ENCODE results near the gene GPR142. TPM values are rescaled to one million over a fixed set of nuclear protein-coding genes. Genes with fewer than 3 reads are reported as not detected.

The GPR142 gene
- total and polyA plus RNA-seq, 2 of the 13 experiments (the other 11 are each of a cell fraction or from before 2014, with no cell fraction given) = not detected

- TF ChIP-seq ZNF713 (CRISPR knock-in tag; IDR thresholded peaks at IDR 0.05) = no peak
- TF ChIP-seq ZNF747 (CRISPR knock-in tag; IDR thresholded peaks at IDR 0.05; ENCODE audit: borderline replicate concordance) = no peak
- TF ChIP-seq, protein P1, sequence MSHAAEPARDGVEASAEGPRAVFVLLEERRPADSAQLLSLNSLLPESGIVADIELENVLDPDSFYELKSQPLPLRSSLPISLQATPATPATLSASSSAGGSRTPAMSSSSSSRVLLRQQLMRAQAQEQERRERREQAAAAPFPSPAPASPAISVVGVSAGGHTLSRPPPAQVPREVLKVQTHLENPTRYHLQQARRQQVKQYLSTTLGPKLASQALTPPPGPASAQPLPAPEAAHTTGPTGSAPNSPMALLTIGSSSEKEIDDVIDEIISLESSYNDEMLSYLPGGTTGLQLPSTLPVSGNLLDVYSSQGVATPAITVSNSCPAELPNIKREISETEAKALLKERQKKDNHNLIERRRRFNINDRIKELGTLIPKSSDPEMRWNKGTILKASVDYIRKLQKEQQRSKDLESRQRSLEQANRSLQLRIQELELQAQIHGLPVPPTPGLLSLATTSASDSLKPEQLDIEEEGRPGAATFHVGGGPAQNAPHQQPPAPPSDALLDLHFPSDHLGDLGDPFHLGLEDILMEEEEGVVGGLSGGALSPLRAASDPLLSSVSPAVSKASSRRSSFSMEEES (CRISPR knock-in tag; IDR thresholded peaks at IDR 0.05) = 0 out of 2 replicates have a peak, but pooled peaks have one; percentile 26
- TF ChIP-seq, protein P2, sequence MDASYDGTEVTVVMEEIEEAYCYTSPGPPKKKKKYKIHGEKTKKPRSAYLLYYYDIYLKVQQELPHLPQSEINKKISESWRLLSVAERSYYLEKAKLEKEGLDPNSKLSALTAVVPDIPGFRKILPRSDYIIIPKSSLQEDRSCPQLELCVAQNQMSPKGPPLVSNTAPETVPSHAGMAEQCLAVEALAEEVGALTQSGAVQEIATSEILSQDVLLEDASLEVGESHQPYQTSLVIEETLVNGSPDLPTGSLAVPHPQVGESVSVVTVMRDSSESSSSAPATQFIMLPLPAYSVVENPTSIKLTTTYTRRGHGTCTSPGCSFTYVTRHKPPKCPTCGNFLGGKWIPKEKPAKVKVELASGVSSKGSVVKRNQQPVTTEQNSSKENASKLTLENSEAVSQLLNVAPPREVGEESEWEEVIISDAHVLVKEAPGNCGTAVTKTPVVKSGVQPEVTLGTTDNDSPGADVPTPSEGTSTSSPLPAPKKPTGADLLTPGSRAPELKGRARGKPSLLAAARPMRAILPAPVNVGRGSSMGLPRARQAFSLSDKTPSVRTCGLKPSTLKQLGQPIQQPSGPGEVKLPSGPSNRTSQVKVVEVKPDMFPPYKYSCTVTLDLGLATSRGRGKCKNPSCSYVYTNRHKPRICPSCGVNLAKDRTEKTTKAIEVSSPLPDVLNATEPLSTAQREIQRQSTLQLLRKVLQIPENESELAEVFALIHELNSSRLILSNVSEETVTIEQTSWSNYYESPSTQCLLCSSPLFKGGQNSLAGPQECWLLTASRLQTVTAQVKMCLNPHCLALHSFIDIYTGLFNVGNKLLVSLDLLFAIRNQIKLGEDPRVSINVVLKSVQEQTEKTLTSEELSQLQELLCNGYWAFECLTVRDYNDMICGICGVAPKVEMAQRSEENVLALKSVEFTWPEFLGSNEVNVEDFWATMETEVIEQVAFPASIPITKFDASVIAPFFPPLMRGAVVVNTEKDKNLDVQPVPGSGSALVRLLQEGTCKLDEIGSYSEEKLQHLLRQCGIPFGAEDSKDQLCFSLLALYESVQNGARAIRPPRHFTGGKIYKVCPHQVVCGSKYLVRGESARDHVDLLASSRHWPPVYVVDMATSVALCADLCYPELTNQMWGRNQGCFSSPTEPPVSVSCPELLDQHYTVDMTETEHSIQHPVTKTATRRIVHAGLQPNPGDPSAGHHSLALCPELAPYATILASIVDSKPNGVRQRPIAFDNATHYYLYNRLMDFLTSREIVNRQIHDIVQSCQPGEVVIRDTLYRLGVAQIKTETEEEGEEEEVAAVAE (CRISPR knock-in tag; IDR thresholded peaks at IDR 0.05; ENCODE audit: borderline replicate concordance) = peak; percentile 69; the same call in 1 of the 2 replicates
- peak; percentile 48; the same call in 1 of the 2 replicates for TF ChIP-seq ZNF589 (CRISPR knock-in tag; conservative IDR thresholded peaks at IDR 0.05)
- TF ChIP-seq, protein P3, sequence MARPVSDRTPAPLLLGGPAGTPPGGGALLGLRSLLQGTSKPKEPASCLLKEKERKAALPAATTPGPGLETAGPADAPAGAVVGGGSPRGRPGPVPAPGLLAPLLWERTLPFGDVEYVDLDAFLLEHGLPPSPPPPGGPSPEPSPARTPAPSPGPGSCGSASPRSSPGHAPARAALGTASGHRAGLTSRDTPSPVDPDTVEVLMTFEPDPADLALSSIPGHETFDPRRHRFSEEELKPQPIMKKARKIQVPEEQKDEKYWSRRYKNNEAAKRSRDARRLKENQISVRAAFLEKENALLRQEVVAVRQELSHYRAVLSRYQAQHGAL (CRISPR knock-in tag; IDR thresholded peaks at IDR 0.05; ENCODE audit: not compliant biosample characterization) = no peak
- no peak for TF ChIP-seq HNRNPH1 (optimal IDR thresholded peaks at IDR 0.05; ENCODE audit: low read depth, low read length)
- no peak for TF ChIP-seq PRDM15 (CRISPR knock-in tag; IDR thresholded peaks at IDR 0.05)
- peak in 1 of 2 experiments; percentile 90; a peak in 2 of 4 replicates for TF ChIP-seq ATF4 (CRISPR knock-in tag; IDR thresholded peaks at IDR 0.05)
- TF ChIP-seq CHD4 (IDR thresholded peaks at IDR 0.05; ENCODE audit: borderline replicate concordance, low read length) = no peak
- peak; percentile 29; the same call in 1 of the 2 replicates for TF ChIP-seq ZNF441 (CRISPR knock-in tag; IDR thresholded peaks at IDR 0.05; ENCODE audit: borderline replicate concordance)
- TF ChIP-seq NFRKB (IDR thresholded peaks at IDR 0.05) = no peak
- no peak for TF ChIP-seq ZFAT (CRISPR knock-in tag; conservative IDR thresholded peaks at IDR 0.05)
- TF ChIP-seq ZNF549 (CRISPR knock-in tag; IDR thresholded peaks at IDR 0.05) = no peak
- TF ChIP-seq ZSCAN9 (CRISPR knock-in tag; IDR thresholded peaks at IDR 0.05; ENCODE audit: borderline replicate concordance) = peak; percentile 77
Measured at GRCh38 chr17:74373838-74374606, 6.7 kb downstream of the GPR142 start (continued).

All from HepG2 (cell line).